ENCODE data around the gene LMAN2. TPM values are rescaled to one million over a fixed set of nuclear protein-coding genes. Genes with fewer than 3 reads are reported as not detected.

LMAN2 gene
- total RNA-seq, 6 experiments from 2014 or later, result 103 to 297 (median 160) TPM

DNA sequence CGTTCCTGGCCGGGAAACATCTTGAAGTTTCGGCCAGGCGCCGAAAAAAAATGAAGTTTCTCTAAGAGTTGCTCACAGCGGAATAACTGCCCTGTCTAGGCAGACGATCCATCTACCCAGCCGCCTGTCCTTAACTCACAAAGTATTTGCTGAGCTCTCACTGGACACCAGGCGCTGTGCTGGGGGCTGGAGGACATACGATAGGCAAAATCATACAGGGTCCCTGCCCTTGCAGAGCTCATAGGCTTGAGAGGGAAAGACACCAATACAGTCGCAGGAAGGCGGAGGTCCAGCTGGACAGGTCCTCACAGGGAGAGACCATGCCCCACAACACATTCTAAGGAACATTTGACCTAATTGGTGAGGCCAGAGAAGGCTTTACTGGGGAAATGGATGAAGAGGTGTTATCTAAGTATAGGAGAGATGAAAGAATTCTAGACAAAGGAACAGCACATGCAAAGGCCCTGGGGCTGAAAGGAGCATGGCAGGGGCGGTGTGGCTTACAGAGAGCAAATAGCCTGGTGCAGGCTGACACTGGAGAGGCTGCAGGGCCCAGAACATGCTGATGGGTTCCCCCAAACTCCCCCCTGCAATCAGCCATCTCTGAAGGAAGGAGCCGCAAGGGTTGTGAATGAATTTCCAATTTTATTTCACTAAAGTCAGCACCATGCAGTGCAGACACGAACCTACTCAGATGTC, 37.8 kb downstream of the LMAN2 start:
- DNase-seq (peak in 1 of 3 donors; percentile 36), ATAC-seq (no peak)
- H3K9me3 ChIP-seq, result no peaks in the 10 kb centered on the region
- TF ChIP-seq POLR2A (IDR thresholded peaks at IDR 0.05) (no peak), CTCF (IDR thresholded peaks at IDR 0.05) (no peak)
- WGBS (ENCODE audit: insufficient coverage, low coverage, low lambda C conversion rate, missing lambda C conversion rate), result 90% methylated on average over 9 of the region's 15 CpGs
- H3K4me3 ChIP-seq, result no peak overlapping the region
- H3K36me3 ChIP-seq, result no peaks in the 10 kb centered on the region
- H3K4me1 ChIP-seq, result peaks cover 0 to 20% (median 9%) of the 10 kb centered on the region in 4 donors
- intact Hi-C loops (cut with DNase I), result loop anchor here (10.0 kb wide), 2 partner anchors 71 to 141 kb away; partner anchors contain the start of gene SLC34A1 (in 1 of the 2)
- H3K27ac ChIP-seq, result no peak overlapping the region
- H3K27me3 ChIP-seq, result no peaks in the 10 kb centered on the region

- TF ChIP-seq CTCF (IDR thresholded peaks at IDR 0.05), result no peak
- no peak for TF ChIP-seq POLR2A (IDR thresholded peaks at IDR 0.05)
- Histone ChIP-seq H3K4me1 (peaks cover 0 to 12% (median 7%) of the 10 kb centered on the region in 4 donors), H3K36me3 (no peaks in the 10 kb centered on the region), H3K4me3 (peak overlapping the region in 1 of 3 donors; percentile 58), H3K9me3 (no peaks in the 10 kb centered on the region), H3K27ac (no peak overlapping the region), H3K27me3 (no peaks in the 10 kb centered on the region)
- peak in 1 of 3 donors; percentile 51 for DNase-seq
- no peak for ATAC-seq
- intact Hi-C loops (cut with DNase I), result loop anchor here (10.0 kb wide), 2 partner anchors 72 to 142 kb away; partner anchors contain the start of gene SLC34A1 (in 1 of the 2)
- WGBS (ENCODE audit: insufficient coverage, low coverage, low lambda C conversion rate, missing lambda C conversion rate), result 21% methylated on average over 9 of the region's 19 CpGs
Observed at GRCh38 chr5:177312649-177313181, 38.8 kb downstream of the LMAN2 start.

- no peaks in the 10 kb centered on the region for H3K9me3 ChIP-seq
- H3K4me1 ChIP-seq, result peaks cover 0 to 12% (median 7%) of the 10 kb centered on the region in 4 donors
- 1% methylated on average over 20 of the region's 78 CpGs for WGBS (ENCODE audit: insufficient coverage, low coverage, low lambda C conversion rate, missing lambda C conversion rate)
- intact Hi-C loops (cut with DNase I), result loop anchor here (10.0 kb wide), 2 partner anchors 73 to 143 kb away; partner anchors contain the start of gene SLC34A1 (in 1 of the 2)
- DNase-seq (peak; percentile 97 to 98 (median 97)), ATAC-seq (peak; percentile 85 to 92 (median 88))
- TF ChIP-seq CTCF (IDR thresholded peaks at IDR 0.05), result no peak
- no peak for TF ChIP-seq POLR2A (IDR thresholded peaks at IDR 0.05)
- peaks cover 0 to 4% (median 0%) of the 10 kb centered on the region in 4 donors for H3K36me3 ChIP-seq
- no peak within 1 kb of the TSS for H3K27ac ChIP-seq
- no peaks in the 10 kb centered on the region for H3K27me3 ChIP-seq
- peak within 1 kb of the TSS; percentile 33 to 58 (median 51) for H3K4me3 ChIP-seq
Observed at GRCh38 chr5:177311723-177312648, 39.5 kb downstream of the LMAN2 start, which contains the start of gene MXD3. Gene MXD3, minus strand, starts transcription at chr5:177311898. Its CDS starts 68 bp downstream, at chr5:177311830.

DNA sequence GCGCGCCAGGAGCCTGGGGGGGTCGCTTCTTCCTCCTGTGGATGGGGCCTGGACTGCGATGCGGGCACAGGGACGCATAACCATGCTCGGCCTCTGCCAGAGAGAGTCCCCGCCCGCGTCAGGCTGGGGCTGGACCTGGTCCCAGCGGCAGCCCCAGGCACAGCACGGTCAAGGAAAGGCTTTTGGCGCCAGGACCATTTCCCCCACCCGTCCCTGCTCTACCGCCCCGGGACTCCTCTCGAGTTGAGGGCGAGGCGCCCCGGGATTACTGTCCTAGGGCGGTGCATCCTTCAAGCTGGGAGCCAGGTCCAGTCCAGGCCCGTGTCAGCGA, 40.1 kb downstream of the LMAN2 start:
- H3K36me3 ChIP-seq, result peaks cover 0 to 11% (median 3%) of the 10 kb centered on the region in 4 donors
- no peak overlapping the region for H3K27ac ChIP-seq
- no peaks in the 10 kb centered on the region for H3K9me3 ChIP-seq
- H3K27me3 ChIP-seq, result no peaks in the 10 kb centered on the region
- DNase-seq (peak in 1 of 3 donors; percentile 39), ATAC-seq (peak; percentile 0 to 3 (median 1))
- peak overlapping the region; percentile 33 to 58 (median 51) for H3K4me3 ChIP-seq
- intact Hi-C loops (cut with DNase I), result loop anchor here (10.0 kb wide), 2 partner anchors 73 to 143 kb away; partner anchors contain the start of gene SLC34A1 (in 1 of the 2)
- no CpG with 5 or more reads among the region's 23 CpGs for WGBS (ENCODE audit: insufficient coverage, low coverage, low lambda C conversion rate, missing lambda C conversion rate)
- peaks cover 0 to 12% (median 7%) of the 10 kb centered on the region in 4 donors for H3K4me1 ChIP-seq
- TF ChIP-seq CTCF (IDR thresholded peaks at IDR 0.05), result no peak
- no peak for TF ChIP-seq POLR2A (IDR thresholded peaks at IDR 0.05)

Data from right lobe of liver (tissue), 6 donors.